MM.1S (cell line): Measurements from ENCODE around the gene CCNC.

Experiments used
- DNase-seq: peaks from one replicate; pipeline ENCODE4 v3.0.0-alpha.2; 2015
- H2AFZ ChIP-seq: fragments of 300-600 bp; sonication (generic); 2 replicates; pipeline ENCODE4 v1.6.0; 2016; ENCODE audit warnings: antibody characterized with exemption, low read length
- H3F3A ChIP-seq: fragments of 300-600 bp; sonication (generic); 2 replicates; pipeline ENCODE4 v1.6.1; 2016; ENCODE audit warnings: mild to moderate bottlenecking, antibody characterized with exemption, low read length, moderate library complexity, mixed read lengths; ENCODE audit not compliant: insufficient read depth
- H3K27ac ChIP-seq: fragments of 300-600 bp; sonication (generic); 2 replicates; pipeline ENCODE4 v1.5.1; 2016; ENCODE audit warnings: mild to moderate bottlenecking, low read length
- H3K27me3 ChIP-seq: fragments of 300-600 bp; sonication (generic); replicated peaks from 2 replicates; pipeline ENCODE4 v1.6.0; 2016; ENCODE audit warnings: low read length; ENCODE audit not compliant: insufficient read depth
- H3K36me3 ChIP-seq: fragments of 300-600 bp; sonication (generic); replicated peaks from 2 replicates; pipeline ENCODE4 v1.6.1; 2016; ENCODE audit warnings: mild to moderate bottlenecking, low read length, mixed read lengths; ENCODE audit not compliant: insufficient read depth
- H3K4me1 ChIP-seq: fragments of 300-600 bp; sonication (generic); 2 replicates; pipeline ENCODE4 v1.6.1; 2016; ENCODE audit warnings: low read length, mixed read lengths
- H3K4me2 ChIP-seq: fragments of 300-600 bp; sonication (generic); 2 replicates; pipeline ENCODE4 v1.6.0; 2016; ENCODE audit warnings: low read depth, low read length
- H3K4me3 ChIP-seq: fragments of 300-600 bp; sonication (generic); 2 replicates; pipeline ENCODE4 v1.5.1; 2016; ENCODE audit warnings: low read length, mixed read lengths
- H3K79me2 ChIP-seq: fragments of 300-600 bp; sonication (generic); 2 replicates; pipeline ENCODE4 v1.6.1; 2016; ENCODE audit warnings: mixed run types, low read length, mixed read lengths
- H3K9ac ChIP-seq: fragments of 300-600 bp; sonication (generic); 2 replicates; pipeline ENCODE4 v1.6.1; 2016; ENCODE audit warnings: low read length, mixed read lengths
- H3K9me2 ChIP-seq: fragments of 300-600 bp; sonication (generic); replicated peaks from 2 replicates; pipeline ENCODE4 v1.6.1; 2016; ENCODE audit warnings: mild to moderate bottlenecking, low read length, mixed read lengths; ENCODE audit not compliant: insufficient read depth
- H3K9me3 ChIP-seq: fragments of 300-600 bp; sonication (generic); replicated peaks from 2 replicates; pipeline ENCODE4 v1.6.1; 2016; ENCODE audit warnings: mild to moderate bottlenecking, low read length, mixed read lengths; ENCODE audit not compliant: insufficient read depth
- H4K20me1 ChIP-seq: fragments of 300-600 bp; sonication (generic); 2 replicates; pipeline ENCODE4 v1.6.1; 2016; ENCODE audit warnings: mild to moderate bottlenecking, low read length, moderate library complexity, mixed read lengths; ENCODE audit not compliant: insufficient read depth
- EZH2 ChIP-seq: fragments of 300-600 bp; sonication (generic); optimal IDR thresholded peaks from 2 replicates; pipeline ENCODE3; 2017; ENCODE audit warnings: low read depth, mild to moderate bottlenecking, antibody characterized with exemption, low read length, mixed read lengths
- EZH2phosphoT487 ChIP-seq: fragments of 300-600 bp; sonication (generic); IDR thresholded peaks from 2 replicates; pipeline ENCODE4 v1.6.1; 2018; ENCODE audit warnings: antibody characterized with exemption, low read length
- TF ChIP-seq, protein P1 (sequence below): fragments of 300-600 bp; sonication (generic); IDR thresholded peaks from 2 replicates; pipeline ENCODE4 v1.5.1; 2016; ENCODE audit warnings: antibody characterized with exemption, low read length, mixed read lengths

Gene CCNC

GRCh38 chr6:99519446-99519845 is 49.0 kb downstream of the CCNC start:
- DNase-seq: no peak
- no peaks in the 10 kb centered on the region for H4K20me1 ChIP-seq
- peaks cover 25% of the 10 kb centered on the region; the same call in 1 of the 2 replicates for H3F3A ChIP-seq
- peaks cover 11% of the 10 kb centered on the region for H3K4me1 ChIP-seq
- H3K9me3 ChIP-seq: no peaks in the 10 kb centered on the region
- H3K9me2 ChIP-seq: no peaks in the 10 kb centered on the region
- H3K79me2 ChIP-seq: peaks cover 5% of the 10 kb centered on the region; the same call in 1 of the 2 replicates
- no peak overlapping the region for H3K4me3 ChIP-seq
- H3K36me3 ChIP-seq: no peaks in the 10 kb centered on the region
- no peaks in the 10 kb centered on the region; the same call in 1 of the 2 replicates for H3K27me3 ChIP-seq
- H2AFZ ChIP-seq: no peak overlapping the region
- no peak overlapping the region for H3K27ac ChIP-seq
- H3K9ac ChIP-seq: no peak overlapping the region
- no peak overlapping the region for H3K4me2 ChIP-seq
- TF ChIP-seq, protein P1, sequence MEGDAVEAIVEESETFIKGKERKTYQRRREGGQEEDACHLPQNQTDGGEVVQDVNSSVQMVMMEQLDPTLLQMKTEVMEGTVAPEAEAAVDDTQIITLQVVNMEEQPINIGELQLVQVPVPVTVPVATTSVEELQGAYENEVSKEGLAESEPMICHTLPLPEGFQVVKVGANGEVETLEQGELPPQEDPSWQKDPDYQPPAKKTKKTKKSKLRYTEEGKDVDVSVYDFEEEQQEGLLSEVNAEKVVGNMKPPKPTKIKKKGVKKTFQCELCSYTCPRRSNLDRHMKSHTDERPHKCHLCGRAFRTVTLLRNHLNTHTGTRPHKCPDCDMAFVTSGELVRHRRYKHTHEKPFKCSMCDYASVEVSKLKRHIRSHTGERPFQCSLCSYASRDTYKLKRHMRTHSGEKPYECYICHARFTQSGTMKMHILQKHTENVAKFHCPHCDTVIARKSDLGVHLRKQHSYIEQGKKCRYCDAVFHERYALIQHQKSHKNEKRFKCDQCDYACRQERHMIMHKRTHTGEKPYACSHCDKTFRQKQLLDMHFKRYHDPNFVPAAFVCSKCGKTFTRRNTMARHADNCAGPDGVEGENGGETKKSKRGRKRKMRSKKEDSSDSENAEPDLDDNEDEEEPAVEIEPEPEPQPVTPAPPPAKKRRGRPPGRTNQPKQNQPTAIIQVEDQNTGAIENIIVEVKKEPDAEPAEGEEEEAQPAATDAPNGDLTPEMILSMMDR: no peak
- TF ChIP-seq EZH2 (no peak), EZH2phosphoT487 (no peak)

- Histone ChIP-seq H3K4me1 (peaks cover 13% of the 10 kb centered on the region; the same call in 1 of the 2 replicates), H3K9me3 (no peaks in the 10 kb centered on the region), H3K9me2 (no peaks in the 10 kb centered on the region), H3K4me2 (peak overlapping the region; percentile 71), H3K4me3 (peak overlapping the region; percentile 90), H3K27ac (no peak overlapping the region), H3K36me3 (no peaks in the 10 kb centered on the region), H2AFZ (peak overlapping the region; percentile 83; the same call in 1 of the 2 replicates), H4K20me1 (no peaks in the 10 kb centered on the region), H3F3A (peaks cover 15% of the 10 kb centered on the region; the same call in 1 of the 2 replicates), H3K27me3 (no peaks in the 10 kb centered on the region; the same call in 1 of the 2 replicates), H3K79me2 (peaks cover 30% of the 10 kb centered on the region), H3K9ac (peak overlapping the region; percentile 74; the same call in 1 of the 2 replicates)
- TF ChIP-seq EZH2phosphoT487 (no peak), EZH2 (no peak)
- TF ChIP-seq, protein P1: no peak
- DNase-seq: no peak
These were observed 54.4 kb downstream of the CCNC start for GRCh38 chr6:99514089-99514488.

DNA sequence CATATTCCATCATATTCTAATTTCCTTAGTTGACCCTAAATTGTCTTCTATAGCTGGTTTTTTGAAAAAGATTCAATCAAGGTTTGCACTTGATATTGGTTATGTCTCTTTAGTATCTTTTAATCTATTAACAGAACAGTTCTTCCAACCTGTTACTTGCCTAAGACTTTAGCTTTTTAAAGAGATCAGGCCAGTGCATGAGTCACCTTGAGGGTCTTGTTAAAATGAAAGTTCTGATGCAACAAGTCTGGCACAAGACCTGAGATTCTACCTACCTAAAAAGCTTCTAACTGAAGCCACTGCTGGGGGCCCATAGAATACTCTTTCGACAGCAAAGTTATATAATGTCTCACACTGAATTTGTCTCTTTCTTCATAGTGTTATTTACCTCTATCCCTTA is 56.4 kb downstream of the CCNC start:
- H3F3A ChIP-seq: peaks cover 15% of the 10 kb centered on the region; the same call in 1 of the 2 replicates
- H3K36me3 ChIP-seq: no peaks in the 10 kb centered on the region
- no peak overlapping the region for H3K4me2 ChIP-seq
- DNase-seq: no peak
- no peak overlapping the region for H3K9ac ChIP-seq
- peaks cover 13% of the 10 kb centered on the region; the same call in 1 of the 2 replicates for H3K4me1 ChIP-seq
- no peaks in the 10 kb centered on the region; the same call in 1 of the 2 replicates for H3K27me3 ChIP-seq
- H2AFZ ChIP-seq: no peak overlapping the region
- no peak overlapping the region for H3K27ac ChIP-seq
- H3K9me3 ChIP-seq: no peaks in the 10 kb centered on the region
- peaks cover 30% of the 10 kb centered on the region for H3K79me2 ChIP-seq
- no peaks in the 10 kb centered on the region for H3K9me2 ChIP-seq
- H4K20me1 ChIP-seq: no peaks in the 10 kb centered on the region
- TF ChIP-seq, protein P1: no peak
- TF ChIP-seq EZH2phosphoT487 (no peak), EZH2 (no peak)
- no peak overlapping the region for H3K4me3 ChIP-seq
